Erythroblast (primary cell): ENCODE results near the gene RHOBTB3.

Source experiments
- GATA1 ChIP-seq: IDR thresholded peaks from 2 replicates; pipeline ENCODE4 v1.6.1; 2011; ENCODE audit warnings: low read depth, mild to moderate bottlenecking, control low read depth, low read length, moderate library complexity
- POLR2A ChIP-seq: IDR thresholded peaks from 2 replicates; pipeline ENCODE4 v1.6.1; 2011; ENCODE audit warnings: mild to moderate bottlenecking, low read length

DNA sequence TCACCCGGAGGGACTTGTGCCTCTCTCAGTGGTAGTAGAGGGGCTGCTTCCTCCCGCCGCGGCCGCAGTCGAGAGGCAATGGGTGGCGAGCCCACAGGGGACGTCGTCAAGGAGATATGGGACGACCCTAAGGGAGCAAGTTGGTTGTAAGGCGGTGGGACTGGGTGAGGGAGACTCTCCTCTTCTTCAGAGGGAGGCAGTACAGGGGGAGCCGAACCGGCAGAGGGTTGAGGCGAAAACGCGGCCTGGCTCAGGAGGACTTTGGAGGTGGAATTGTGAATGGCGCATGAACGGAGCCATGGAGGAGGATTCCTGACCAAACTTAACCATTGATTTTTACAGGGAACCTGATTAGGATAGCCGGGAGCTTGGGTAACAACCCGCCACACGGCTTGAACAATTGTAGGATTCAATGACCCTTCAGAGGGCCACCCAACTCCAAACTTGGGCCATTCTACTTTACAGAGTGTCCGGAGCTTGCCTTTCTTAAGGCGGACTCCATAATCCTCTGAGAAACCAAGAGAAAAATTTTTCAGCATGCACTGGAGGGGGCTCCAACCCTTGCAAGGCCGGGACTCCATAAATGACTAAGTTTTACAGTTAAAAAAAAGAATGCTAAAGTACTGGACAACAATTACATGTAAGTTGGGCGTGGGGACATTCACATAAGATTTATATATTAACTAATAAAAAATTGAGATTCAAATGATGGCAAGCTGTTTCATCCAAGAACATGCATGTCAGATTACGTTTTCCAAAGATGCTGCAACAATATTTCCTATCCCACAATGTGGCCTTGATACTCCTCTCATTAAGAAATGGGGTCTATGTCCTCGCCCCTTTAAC, 19.4 kb upstream of the RHOBTB3 start:
- TF ChIP-seq POLR2A (no peak), GATA1 (no peak)
